Activated CD8-positive, alpha-beta memory T cell treated with anti-CD3 and anti-CD28 coated beads, Interleukin-2, amount 10 ng/mL, durations not matched to agents 7 days and 5 days (primary cell): ENCODE measurements around the gene CYP19A1. TPM values are rescaled to one million over a fixed set of nuclear protein-coding genes. Genes with fewer than 3 reads are reported as not detected.
"Not testable (repeated sequence)": the region's sequence is repeated elsewhere in the genome, so short reads cannot be mapped to it uniquely, and the experiment has no call there.

Experiments used
- ATAC-seq: fragments of 150-1000 bp; cut with Tn5 transposase; one replicate; pipeline ENCODE4 v1.10.0; 2021; ENCODE audit warnings: moderate library complexity
- CTCF ChIA-PET: fragments of 350-600 bp; sonication (Branson Sonifier 250); formaldehyde crosslinking; loops from one replicate; lab custom pipeline; 2021; ENCODE audit warnings: antibody characterized with exemption; lab: Charles Lee
- DNase-seq: peaks from one replicate; pipeline ENCODE4 v3.0.0-alpha.2; 2020
- H3K27ac Mint-ChIP-seq: one replicate; pipeline ENCODE4 v1.8.0; 2021; ENCODE audit warnings: mild to moderate bottlenecking, mixed read lengths
- H3K27me3 Mint-ChIP-seq: one replicate; pipeline ENCODE4 v1.8.0; 2021; ENCODE audit warnings: mixed read lengths
- H3K36me3 Mint-ChIP-seq: one replicate; pipeline ENCODE4 v1.8.0; 2021; ENCODE audit warnings: mild to moderate bottlenecking, mixed read lengths
- H3K4me1 Mint-ChIP-seq: one replicate; pipeline ENCODE4 v1.8.0; 2021; ENCODE audit warnings: mixed read lengths
- H3K4me3 Mint-ChIP-seq: one replicate; pipeline ENCODE4 v1.8.0; 2021; ENCODE audit warnings: mild to moderate bottlenecking, moderate library complexity, mixed read lengths
- H3K9me3 Mint-ChIP-seq: one replicate; pipeline ENCODE4 v1.8.0; 2022; ENCODE audit warnings: low read depth, mixed read lengths
- total RNA-seq, 2 experiments: library from RNA; stranded (reverse); gene quantifications; one replicate each; pipeline ENCODE4 v1.2.3, GENCODE V29; 2021

CYP19A1 gene
- total RNA-seq, 2 experiments from 2014 or later, result 1.0 TPM; not detected in 1

GRCh38 chr15:51192521-51193280 lies 145.7 kb downstream of the CYP19A1 start:
- Mint-ChIP-seq H3K36me3 (no peaks in the 10 kb centered on the region), H3K27ac (no peak overlapping the region), H3K27me3 (peaks cover 46% of the 10 kb centered on the region), H3K4me3 (no peak overlapping the region), H3K9me3 (no peaks in the 10 kb centered on the region), H3K4me1 (peaks cover 1% of the 10 kb centered on the region)
- ATAC-seq (peak; percentile 64), DNase-seq (peak; percentile 84)
- CTCF ChIA-PET, result interaction anchor here (0.6 to 2.3 kb wide), 21 partner anchors 10 to 307 kb away, joined by 3 to 34 read pairs (median 4); no protein-coding TSS in a partner anchor

DNA sequence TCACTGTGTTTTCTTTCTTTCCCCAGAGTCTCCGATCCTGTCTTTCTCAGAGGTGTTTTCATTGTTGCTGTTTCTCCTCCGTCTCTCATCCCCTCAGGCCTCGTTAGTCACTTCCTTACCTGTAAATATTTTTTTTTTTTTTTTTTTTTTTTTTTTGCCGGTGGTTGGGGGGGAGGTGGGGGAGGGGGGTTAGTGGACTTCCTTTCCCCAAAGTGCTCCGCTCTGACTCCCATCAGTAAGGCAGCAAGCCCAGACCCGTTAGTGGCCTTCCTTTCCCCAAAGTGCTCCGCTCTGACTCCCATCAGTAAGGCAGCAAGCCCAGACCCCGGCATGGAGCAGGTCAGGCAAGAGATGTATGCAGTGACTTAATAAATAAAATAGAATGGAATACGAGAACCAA lies 146.6 kb downstream of the CYP19A1 start:
- Mint-ChIP-seq H3K4me3 (no peak overlapping the region), H3K9me3 (no peaks in the 10 kb centered on the region), H3K4me1 (peaks cover 1% of the 10 kb centered on the region), H3K27ac (no peak overlapping the region), H3K27me3 (peaks cover 43% of the 10 kb centered on the region), H3K36me3 (no peaks in the 10 kb centered on the region)
- no peak for DNase-seq
- CTCF ChIA-PET, result interaction anchor here (0.9 to 2.3 kb wide), 8 partner anchors 9 to 178 kb away, joined by 3 to 34 read pairs (median 7); no protein-coding TSS in a partner anchor
- no peak for ATAC-seq

DNA sequence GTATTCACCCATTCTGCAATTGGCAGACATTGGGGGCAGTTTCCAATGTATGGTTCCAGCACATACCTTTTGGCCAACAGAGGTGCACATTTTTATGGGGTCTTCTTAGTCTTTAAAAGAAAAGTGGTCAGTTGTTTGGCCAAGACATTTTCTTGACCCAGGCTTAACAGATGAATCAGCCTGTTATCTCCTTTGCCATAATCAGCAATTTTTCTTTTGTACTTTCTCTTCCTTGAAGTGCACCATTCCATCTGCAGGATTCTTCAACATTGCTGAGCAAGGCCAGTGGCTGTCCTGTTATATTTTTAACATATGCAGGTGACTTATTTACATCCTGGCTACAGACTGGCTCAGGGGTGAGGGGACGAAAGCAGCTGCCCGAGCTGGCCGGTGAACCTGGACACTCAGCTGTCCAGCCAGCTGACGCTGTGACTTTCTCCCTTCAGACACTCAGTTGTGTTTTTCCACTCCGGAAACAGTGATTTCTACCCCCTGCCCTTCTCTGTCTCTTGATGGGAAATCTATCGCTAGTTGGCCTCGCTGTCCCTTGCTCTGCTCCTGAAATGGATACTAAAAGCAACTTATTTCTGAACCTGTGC lies 147.2 kb downstream of the CYP19A1 start:
- H3K27me3 Mint-ChIP-seq, result peaks cover 42% of the 10 kb centered on the region
- H3K4me1 Mint-ChIP-seq, result peaks cover 1% of the 10 kb centered on the region
- DNase-seq, result no peak
- no peaks in the 10 kb centered on the region for H3K9me3 Mint-ChIP-seq
- no peaks in the 10 kb centered on the region for H3K36me3 Mint-ChIP-seq
- CTCF ChIA-PET, result interaction anchor here (2.2 kb wide), 1 partner anchor 36 kb away, joined by 9 read pairs; no protein-coding TSS in a partner anchor
- H3K27ac Mint-ChIP-seq, result no peak overlapping the region
- no peak for ATAC-seq
- no peak overlapping the region for H3K4me3 Mint-ChIP-seq

- Mint-ChIP-seq H3K27ac (no peak overlapping the region), H3K4me1 (peaks cover 1% of the 10 kb centered on the region), H3K4me3 (no peak overlapping the region), H3K36me3 (no peaks in the 10 kb centered on the region), H3K27me3 (peaks cover 41% of the 10 kb centered on the region), H3K9me3 (no peaks in the 10 kb centered on the region)
- ATAC-seq (no peak), DNase-seq (no peak)
- CTCF ChIA-PET, result no interaction called here
Measured at GRCh38 chr15:51190424-51191068, 147.8 kb downstream of the CYP19A1 start.

DNA sequence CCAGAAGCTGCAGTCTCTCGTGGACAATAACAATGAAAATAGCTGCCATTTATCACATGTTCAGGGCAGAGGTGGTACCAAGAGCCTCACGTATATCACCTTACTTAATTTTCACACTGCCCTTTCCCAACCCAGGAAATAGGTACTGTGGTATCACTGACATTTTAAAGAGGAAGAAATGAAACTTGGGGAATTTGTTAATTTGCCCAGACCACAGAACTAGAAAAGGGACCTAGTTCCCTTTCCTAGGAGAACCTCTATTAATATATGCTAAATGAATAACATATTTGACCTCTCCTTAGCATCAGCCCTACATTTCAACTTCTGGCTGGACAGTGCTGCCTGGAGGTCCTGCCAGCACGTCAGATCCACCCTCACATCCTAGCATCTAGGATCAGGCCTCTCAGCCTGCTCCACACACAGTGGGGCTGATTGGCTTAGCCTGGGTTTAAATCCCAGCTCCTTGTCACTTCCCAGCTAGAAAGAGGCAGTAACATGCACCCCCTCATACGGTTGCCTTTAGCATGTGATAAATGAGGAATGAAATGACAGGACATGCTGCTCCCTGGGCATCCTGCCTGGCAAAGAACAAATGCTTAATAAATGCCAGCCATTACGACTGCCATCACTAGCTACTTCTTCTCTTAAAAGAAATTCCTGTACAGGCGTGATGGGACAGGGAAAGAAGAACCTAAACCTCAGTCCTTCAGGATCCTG lies 148.6 kb downstream of the CYP19A1 start:
- H3K4me3 Mint-ChIP-seq, result no peak overlapping the region
- no peak for ATAC-seq
- H3K36me3 Mint-ChIP-seq, result no peaks in the 10 kb centered on the region
- H3K9me3 Mint-ChIP-seq, result no peaks in the 10 kb centered on the region
- H3K4me1 Mint-ChIP-seq, result peaks cover 1% of the 10 kb centered on the region
- H3K27ac Mint-ChIP-seq, result no peak overlapping the region
- CTCF ChIA-PET, result no interaction called here
- peaks cover 42% of the 10 kb centered on the region for H3K27me3 Mint-ChIP-seq
- no peak for DNase-seq

GRCh38 chr15:51188791-51189190 lies 149.6 kb downstream of the CYP19A1 start:
- H3K4me3 Mint-ChIP-seq, DNase-seq, H3K4me1 Mint-ChIP-seq, ATAC-seq, H3K9me3 Mint-ChIP-seq, H3K36me3 Mint-ChIP-seq, H3K27ac Mint-ChIP-seq: not testable (repeated sequence)
- peaks cover 35% of the 10 kb centered on the region for H3K27me3 Mint-ChIP-seq
- CTCF ChIA-PET, result interaction anchor here (1.0 kb wide), 1 partner anchor 8 kb away, joined by 3 read pairs; no protein-coding TSS in a partner anchor

GRCh38 chr15:51186891-51187290 lies 151.5 kb downstream of the CYP19A1 start:
- Mint-ChIP-seq H3K4me1 (no peaks in the 10 kb centered on the region), H3K9me3 (no peaks in the 10 kb centered on the region), H3K4me3 (no peak overlapping the region), H3K27ac (no peak overlapping the region), H3K27me3 (peaks cover 27% of the 10 kb centered on the region), H3K36me3 (no peaks in the 10 kb centered on the region)
- CTCF ChIA-PET, result interaction anchor here (1.0 kb wide), 1 partner anchor 194 kb away, joined by 4 read pairs; no protein-coding TSS in a partner anchor
- DNase-seq (no peak), ATAC-seq (no peak)

DNA sequence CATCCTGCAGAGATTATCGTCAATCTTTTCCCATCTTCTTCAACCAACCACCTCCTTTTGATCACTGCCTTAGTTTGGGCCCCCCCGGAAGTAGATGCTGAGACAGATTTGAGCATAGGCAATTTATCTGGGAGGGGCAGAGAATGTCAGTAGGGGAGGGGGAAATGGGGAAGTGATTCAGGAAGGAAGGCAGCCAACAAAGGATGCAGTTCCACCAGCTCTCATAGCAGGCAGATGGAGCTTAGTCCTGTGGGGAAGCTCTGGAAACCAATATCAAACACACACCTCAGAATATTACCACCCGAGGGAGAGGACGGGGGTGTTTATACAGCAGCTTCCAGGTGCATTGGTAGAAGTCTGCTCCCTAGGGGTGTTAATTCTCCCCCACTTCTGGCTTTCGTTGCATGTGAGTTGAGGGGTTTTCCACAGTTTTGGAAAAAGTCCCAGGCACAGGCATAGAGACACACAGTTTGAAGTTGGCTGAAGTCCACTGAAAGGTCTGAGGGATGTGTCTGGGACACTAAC lies 152.2 kb downstream of the CYP19A1 start:
- H3K4me1 Mint-ChIP-seq, result no peaks in the 10 kb centered on the region
- H3K36me3 Mint-ChIP-seq, result no peaks in the 10 kb centered on the region
- H3K27me3 Mint-ChIP-seq, result peaks cover 28% of the 10 kb centered on the region
- ATAC-seq (no peak), DNase-seq (no peak)
- CTCF ChIA-PET, result no interaction called here
- H3K27ac Mint-ChIP-seq, result no peak overlapping the region
- no peak overlapping the region for H3K4me3 Mint-ChIP-seq
- H3K9me3 Mint-ChIP-seq, result no peaks in the 10 kb centered on the region

- CTCF ChIA-PET, result interaction anchor here (3.7 kb wide), 1 partner anchor 7 kb away, joined by 17 read pairs; no protein-coding TSS in a partner anchor
- Mint-ChIP-seq H3K36me3 (no peaks in the 10 kb centered on the region), H3K4me1 (no peaks in the 10 kb centered on the region), H3K4me3 (no peak overlapping the region), H3K27ac (no peak overlapping the region), H3K27me3 (peaks cover 32% of the 10 kb centered on the region), H3K9me3 (no peaks in the 10 kb centered on the region)
- no peak for DNase-seq
- no peak for ATAC-seq
Measured at GRCh38 chr15:51185213-51186159, 152.9 kb downstream of the CYP19A1 start.

- Mint-ChIP-seq H3K9me3 (no peaks in the 10 kb centered on the region), H3K27me3 (peaks cover 31% of the 10 kb centered on the region), H3K4me3 (no peak overlapping the region), H3K4me1 (no peaks in the 10 kb centered on the region), H3K36me3 (no peaks in the 10 kb centered on the region), H3K27ac (no peak overlapping the region)
- no peak for ATAC-seq
- DNase-seq, result no peak
- CTCF ChIA-PET, result interaction anchor here (3.7 kb wide), 1 partner anchor 8 kb away, joined by 17 read pairs; no protein-coding TSS in a partner anchor
Measured at GRCh38 chr15:51184627-51185026, 153.8 kb downstream of the CYP19A1 start.

- Mint-ChIP-seq H3K27ac (no peak overlapping the region), H3K4me3 (no peak overlapping the region), H3K4me1 (no peaks in the 10 kb centered on the region), H3K36me3 (no peaks in the 10 kb centered on the region), H3K9me3 (peaks cover 2% of the 10 kb centered on the region), H3K27me3 (peaks cover 31% of the 10 kb centered on the region)
- no peak for DNase-seq
- no peak for ATAC-seq
- CTCF ChIA-PET, result interaction anchor here (1.0 to 3.7 kb wide), 2 partner anchors 10 to 20 kb away, joined by 3 to 17 read pairs; no protein-coding TSS in a partner anchor
Measured at GRCh38 chr15:51183076-51183475, 155.3 kb downstream of the CYP19A1 start.

GRCh38 chr15:51181905-51182304 lies 156.5 kb downstream of the CYP19A1 start:
- H3K36me3 Mint-ChIP-seq, result no peaks in the 10 kb centered on the region

More at GRCh38 chr15:51181905-51182304, 156.5 kb downstream of the CYP19A1 start:
- CTCF ChIA-PET, result interaction anchor here (0.9 to 3.7 kb wide), 2 partner anchors 11 to 19 kb away, joined by 4 to 17 read pairs; no protein-coding TSS in a partner anchor
- Mint-ChIP-seq H3K27me3 (peaks cover 30% of the 10 kb centered on the region), H3K4me1 (no peaks in the 10 kb centered on the region), H3K4me3 (no peak overlapping the region), H3K27ac (no peak overlapping the region), H3K9me3 (peaks cover 2% of the 10 kb centered on the region)
- ATAC-seq, result no peak
- no peak for DNase-seq
